HepG2 (cell line): ENCODE measurements around the gene C1orf50. TPM values are rescaled to one million over a fixed set of nuclear protein-coding genes. Genes with fewer than 3 reads are reported as not detected.
A peak's percentile ranks its signal among the peaks of the same experiment; 100 is the strongest.

Experiments used
- AGO2 ChIP-seq: fragments of 200-400 bp; formaldehyde crosslinking; optimal IDR thresholded peaks from 2 replicates; pipeline ENCODE3; 2017; ENCODE audit warnings: mild to moderate bottlenecking, low read depth, low read length, moderate library complexity
- DBP ChIP-seq: sonication (generic); formaldehyde crosslinking; IDR thresholded peaks from 2 replicates; pipeline ENCODE4 v1.4.0; 2020; ENCODE audit warnings: missing genetic modification reagents; ENCODE audit errors: not compliant biosample characterization
- DZIP1 ChIP-seq: sonication (generic); formaldehyde crosslinking; IDR thresholded peaks from 2 replicates; pipeline ENCODE4 v1.5.0; 2020; ENCODE audit warnings: mild to moderate bottlenecking, missing genetic modification reagents
- JUNB ChIP-seq: sonication (generic); formaldehyde crosslinking; IDR thresholded peaks from 2 replicates; pipeline ENCODE4 v1.8.0; 2022; ENCODE audit warnings: missing genetic modification reagents, mild to moderate bottlenecking, borderline replicate concordance
- MEIS1 ChIP-seq: sonication (generic); formaldehyde crosslinking; IDR thresholded peaks from 2 replicates; pipeline ENCODE4 v1.9.0; 2021; ENCODE audit warnings: mild to moderate bottlenecking, missing genetic modification reagents, moderate library complexity, borderline replicate concordance
- MTERF4 ChIP-seq: sonication (generic); formaldehyde crosslinking; IDR thresholded peaks from 2 replicates; pipeline ENCODE4 v1.8.0; 2023; ENCODE audit warnings: mild to moderate bottlenecking, missing genetic modification reagents
- SMAD3 ChIP-seq: sonication (generic); formaldehyde crosslinking; IDR thresholded peaks from 2 replicates; pipeline ENCODE4 v1.4.0; 2020; ENCODE audit warnings: missing genetic modification reagents
- SNRNP70 ChIP-seq: fragments of 200-400 bp; formaldehyde crosslinking; IDR thresholded peaks from 2 replicates; pipeline ENCODE4 v1.6.1; 2017; ENCODE audit warnings: mild to moderate bottlenecking, low read depth, low read length, moderate library complexity
- SP5 ChIP-seq: IDR thresholded peaks from 2 replicates; pipeline ENCODE4 v1.6.1; 2016; ENCODE audit warnings: low read depth, borderline replicate concordance
- TEF ChIP-seq: sonication (generic); formaldehyde crosslinking; IDR thresholded peaks from 2 replicates; pipeline ENCODE4 v1.5.0; 2020; ENCODE audit warnings: missing genetic modification reagents
- ZNF367 ChIP-seq: sonication (generic); formaldehyde crosslinking; IDR thresholded peaks from 2 replicates; pipeline ENCODE4 v1.4.0; 2020; ENCODE audit warnings: missing genetic modification reagents, borderline replicate concordance
- ZNF407 ChIP-seq: sonication (generic); formaldehyde crosslinking; IDR thresholded peaks from one replicate; pipeline ENCODE4 v1.5.1; 2020; ENCODE audit warnings: mild to moderate bottlenecking, missing genetic modification reagents; ENCODE audit errors: not compliant biosample characterization
- ZNF441 ChIP-seq: sonication (generic); formaldehyde crosslinking; IDR thresholded peaks from 2 replicates; pipeline ENCODE4 v1.7.0; 2021; ENCODE audit warnings: missing genetic modification reagents, borderline replicate concordance
- ZNF563 ChIP-seq: sonication (generic); formaldehyde crosslinking; IDR thresholded peaks from 2 replicates; pipeline ENCODE4 v1.8.0; 2022; ENCODE audit warnings: mild to moderate bottlenecking, moderate library complexity, missing genetic modification reagents
- polyA plus RNA-seq, 8 experiments: library from polyadenylated mRNA; depleted of rRNA in 3 of 8; stranded (reverse) in 7 of 8; unstranded in 1 of 8; fragments of >200 nt; fragmentation: Illumina TruSeq in 4 of 8; extraction: Trizol in 4 of 8; gene quantifications; 2 replicates each; pipeline versions ENCODE4 v1.2.1 to v1.2.3, GENCODE V29; 2011 to 2016; ENCODE audit warnings: low read depth in 4 of 8, missing spikeins in 1 of 8, mixed read lengths in 1 of 8; ENCODE audit not compliant: insufficient read depth in 1 of 8
- total RNA-seq, 5 experiments: library from RNA; depleted of rRNA; stranded (reverse); fragments of >200 nt; fragmentation: Illumina TruSeq; extraction: Trizol; gene quantifications; 2 replicates each; pipeline ENCODE4 v1.2.3, GENCODE V29; 2016; ENCODE audit warnings: low read depth in 1 of 5

Gene C1orf50
- total and polyA plus RNA-seq, 2 of the 13 experiments (the other 11 are each of a cell fraction or from before 2014, with no cell fraction given), result 4.3 to 4.8 TPM

- TF ChIP-seq TEF (CRISPR knock-in tag), result 0 out of 2 replicates have a peak, but pooled peaks have one; percentile 21
- TF ChIP-seq ZNF441 (CRISPR knock-in tag), result no peak
- TF ChIP-seq MEIS1 (CRISPR knock-in tag), result peak; percentile 91
- peak; percentile 48 for TF ChIP-seq SP5 (CRISPR knock-in tag)
- TF ChIP-seq ZNF563 (CRISPR knock-in tag), result peak; percentile 21; the same call in 1 of the 2 replicates
- TF ChIP-seq SNRNP70, result no peak
- no peak for TF ChIP-seq JUNB
- TF ChIP-seq ZNF367 (CRISPR knock-in tag), result peak; percentile 81
- peak; percentile 89 for TF ChIP-seq ZNF407 (CRISPR knock-in tag)
- TF ChIP-seq DBP, result peak; percentile 13
- TF ChIP-seq AGO2, result peak; percentile 40
- peak; percentile 79; the same call in 1 of the 2 replicates for TF ChIP-seq DZIP1 (CRISPR knock-in tag)
- 0 out of 2 replicates have a peak, but pooled peaks have one; percentile 14 for TF ChIP-seq SMAD3 (CRISPR knock-in tag)
- TF ChIP-seq MTERF4 (CRISPR knock-in tag), result peak; percentile 69; the same call in 1 of the 2 replicates
Observed at GRCh38 chr1:42766741-42767509, at the start of gene C1orf50, which contains the start of gene P3H1 (continued).
